ENCODE results near the gene UNC5C.

UNC5C gene

GRCh38 chr4:95114521-95114920 lies 434.3 kb downstream of the UNC5C start:
- no peaks in the 10 kb centered on the region for H3K9me3 ChIP-seq (ENCODE audit: severe bottlenecking)
- no peak for DNase-seq (ENCODE audit: low spot score)
- no peak overlapping the region for H3K4me3 ChIP-seq (ENCODE audit: severe bottlenecking)
- ATAC-seq (ENCODE audit: low read depth), result no peak
- no peaks in the 10 kb centered on the region for H3K4me1 ChIP-seq (ENCODE audit: insufficient read depth, poor library complexity, severe bottlenecking)
- no peaks in the 10 kb centered on the region for H3K36me3 ChIP-seq (ENCODE audit: low read depth)
- no peak overlapping the region for H3K27ac ChIP-seq (ENCODE audit: poor library complexity, severe bottlenecking)
- no peaks in the 10 kb centered on the region for H3K27me3 ChIP-seq (ENCODE audit: insufficient read depth, poor library complexity, severe bottlenecking)
- TF ChIP-seq CTCF (IDR thresholded peaks at IDR 0.05; ENCODE audit: poor library complexity, severe bottlenecking), result no peak
